ENCODE results near the gene ATXN2.

GRCh38 chr12:111404362-111405148 is 194.6 kb downstream of the ATXN2 start:
- TF ChIP-seq EZH2phosphoT487 (IDR thresholded peaks at IDR 0.05; ENCODE audit: insufficient read depth, low read depth) (no peak), EZH2 (IDR thresholded peaks at IDR 0.05; ENCODE audit: insufficient read depth, poor library complexity, severe bottlenecking) (no peak)
